ENCODE data around the gene MIA2.

GRCh38 chr14:39435241-39435640 lies 201.5 kb downstream of the MIA2 start:
- TF ChIP-seq EGR1 (IDR thresholded peaks at IDR 0.05; ENCODE audit: low read depth in 2 of 2) (no peak), CTCF (IDR thresholded peaks at IDR 0.05; ENCODE audit: low read depth, low read length, missing input control) (no peak), TAF1 (conservative IDR thresholded peaks at IDR 0.05) (no peak), NR2F2 (IDR thresholded peaks at IDR 0.05) (no peak), SP1 (IDR thresholded peaks at IDR 0.05) (no peak), YY1 (IDR thresholded peaks at IDR 0.05) (no peak), HNF4A (conservative IDR thresholded peaks at IDR 0.05) (no peak), MAX (IDR thresholded peaks at IDR 0.05) (no peak), REST (IDR thresholded peaks at IDR 0.05) (no peak), GABPA (IDR thresholded peaks at IDR 0.05 in 1 of 2, conservative IDR thresholded peaks at IDR 0.05 in 1 of 2) (no peak), FOXA1 (IDR thresholded peaks at IDR 0.05) (no peak), JUND (IDR thresholded peaks at IDR 0.05) (no peak)

All from liver (tissue), 3 donors.